ENCODE data around the gene KCP. TPM values are rescaled to one million over a fixed set of nuclear protein-coding genes. Genes with fewer than 3 reads are reported as not detected.

KCP gene
- total RNA-seq: 0.88 and 1.1 TPM in 2 replicates

GRCh38 chr7:128910569-128910945, at the start of gene KCP:
TSS of gene KCP (minus strand) at chr7:128910709. CDS start at chr7:128910676, 33 bp downstream.
- TF ChIP-seq, protein P1, sequence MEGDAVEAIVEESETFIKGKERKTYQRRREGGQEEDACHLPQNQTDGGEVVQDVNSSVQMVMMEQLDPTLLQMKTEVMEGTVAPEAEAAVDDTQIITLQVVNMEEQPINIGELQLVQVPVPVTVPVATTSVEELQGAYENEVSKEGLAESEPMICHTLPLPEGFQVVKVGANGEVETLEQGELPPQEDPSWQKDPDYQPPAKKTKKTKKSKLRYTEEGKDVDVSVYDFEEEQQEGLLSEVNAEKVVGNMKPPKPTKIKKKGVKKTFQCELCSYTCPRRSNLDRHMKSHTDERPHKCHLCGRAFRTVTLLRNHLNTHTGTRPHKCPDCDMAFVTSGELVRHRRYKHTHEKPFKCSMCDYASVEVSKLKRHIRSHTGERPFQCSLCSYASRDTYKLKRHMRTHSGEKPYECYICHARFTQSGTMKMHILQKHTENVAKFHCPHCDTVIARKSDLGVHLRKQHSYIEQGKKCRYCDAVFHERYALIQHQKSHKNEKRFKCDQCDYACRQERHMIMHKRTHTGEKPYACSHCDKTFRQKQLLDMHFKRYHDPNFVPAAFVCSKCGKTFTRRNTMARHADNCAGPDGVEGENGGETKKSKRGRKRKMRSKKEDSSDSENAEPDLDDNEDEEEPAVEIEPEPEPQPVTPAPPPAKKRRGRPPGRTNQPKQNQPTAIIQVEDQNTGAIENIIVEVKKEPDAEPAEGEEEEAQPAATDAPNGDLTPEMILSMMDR (IDR thresholded peaks at IDR 0.05; ENCODE audit: extremely low read depth, low read depth, low read length): no peak
- H4K20me1 ChIP-seq (ENCODE audit: insufficient read depth, low read length): no peaks in the 10 kb centered on the region
- H2AFZ ChIP-seq (ENCODE audit: low read length): peak within 1 kb of the TSS; percentile 25
- H3K4me1 ChIP-seq (ENCODE audit: insufficient read depth, low read length): no peaks in the 10 kb centered on the region
- peak within 1 kb of the TSS; percentile 33 for H3K4me3 ChIP-seq (ENCODE audit: insufficient read depth, low read length)
- H3K27ac ChIP-seq (ENCODE audit: low read depth, low read length): no peak within 1 kb of the TSS
- H3K27me3 ChIP-seq (ENCODE audit: insufficient read depth, low read length): peaks cover 72% of the 10 kb centered on the region
- no peaks in the 10 kb centered on the region for H3K9me3 ChIP-seq (ENCODE audit: low read depth, low read length)
- H3K4me2 ChIP-seq (ENCODE audit: insufficient read depth, low read length): peak within 1 kb of the TSS; percentile 13
- H3K36me3 ChIP-seq (ENCODE audit: insufficient read depth, low read length): no peaks in the 10 kb centered on the region
- DNase-seq (ENCODE audit: insufficient read length, low spot score, missing footprints): no peak
- no peaks in the 10 kb centered on the region for H3K79me2 ChIP-seq (ENCODE audit: insufficient read depth, low read length)

- H3K27ac ChIP-seq (ENCODE audit: low read depth, low read length): no peak overlapping the region
- no peak overlapping the region for H3K4me3 ChIP-seq (ENCODE audit: insufficient read depth, low read length)
- no peak for DNase-seq (ENCODE audit: insufficient read length, low spot score, missing footprints)
- peaks cover 7% of the 10 kb centered on the region for H4K20me1 ChIP-seq (ENCODE audit: insufficient read depth, low read length)
- no peak overlapping the region for H2AFZ ChIP-seq (ENCODE audit: low read length)
- H3K9me3 ChIP-seq (ENCODE audit: low read depth, low read length): no peaks in the 10 kb centered on the region
- H3K4me2 ChIP-seq (ENCODE audit: insufficient read depth, low read length): no peak overlapping the region
- H3K27me3 ChIP-seq (ENCODE audit: insufficient read depth, low read length): no peaks in the 10 kb centered on the region
- peaks cover 19% of the 10 kb centered on the region for H3K4me1 ChIP-seq (ENCODE audit: insufficient read depth, low read length)
- H3K79me2 ChIP-seq (ENCODE audit: insufficient read depth, low read length): no peaks in the 10 kb centered on the region
- H3K36me3 ChIP-seq (ENCODE audit: insufficient read depth, low read length): peaks cover 40% of the 10 kb centered on the region
- TF ChIP-seq, protein P1 (IDR thresholded peaks at IDR 0.05; ENCODE audit: extremely low read depth, low read depth, low read length): no peak
Measured at GRCh38 chr7:128959296-128959695, 48.8 kb upstream of the KCP start.

- Histone ChIP-seq H3K79me2 (ENCODE audit: insufficient read depth, low read length) (no peaks in the 10 kb centered on the region), H3K27me3 (ENCODE audit: insufficient read depth, low read length) (no peaks in the 10 kb centered on the region), H3K27ac (ENCODE audit: low read depth, low read length) (no peak overlapping the region), H3K9me3 (ENCODE audit: low read depth, low read length) (no peaks in the 10 kb centered on the region), H3K4me3 (ENCODE audit: insufficient read depth, low read length) (no peak overlapping the region), H3K36me3 (ENCODE audit: insufficient read depth, low read length) (peaks cover 51% of the 10 kb centered on the region), H3K4me2 (ENCODE audit: insufficient read depth, low read length) (no peak overlapping the region), H3K4me1 (ENCODE audit: insufficient read depth, low read length) (peaks cover 8% of the 10 kb centered on the region), H2AFZ (ENCODE audit: low read length) (no peak overlapping the region), H4K20me1 (ENCODE audit: insufficient read depth, low read length) (no peaks in the 10 kb centered on the region)
- DNase-seq (ENCODE audit: insufficient read length, low spot score, missing footprints): no peak
- TF ChIP-seq, protein P1 (IDR thresholded peaks at IDR 0.05; ENCODE audit: extremely low read depth, low read depth, low read length): no peak
Measured at GRCh38 chr7:128955981-128956380, 45.5 kb upstream of the KCP start.

- no peaks in the 10 kb centered on the region for H4K20me1 ChIP-seq (ENCODE audit: insufficient read depth, low read length)
- no peaks in the 10 kb centered on the region for H3K9me3 ChIP-seq (ENCODE audit: low read depth, low read length)
- DNase-seq (ENCODE audit: insufficient read length, low spot score, missing footprints): peak; percentile 95
- no peaks in the 10 kb centered on the region for H3K79me2 ChIP-seq (ENCODE audit: insufficient read depth, low read length)
- H2AFZ ChIP-seq (ENCODE audit: low read length): no peak overlapping the region
- H3K4me1 ChIP-seq (ENCODE audit: insufficient read depth, low read length): peaks cover 8% of the 10 kb centered on the region
- H3K27ac ChIP-seq (ENCODE audit: low read depth, low read length): no peak overlapping the region
- peaks cover 48% of the 10 kb centered on the region for H3K36me3 ChIP-seq (ENCODE audit: insufficient read depth, low read length)
- TF ChIP-seq, protein P1 (IDR thresholded peaks at IDR 0.05; ENCODE audit: extremely low read depth, low read depth, low read length): no peak
- H3K27me3 ChIP-seq (ENCODE audit: insufficient read depth, low read length): no peaks in the 10 kb centered on the region
- H3K4me2 ChIP-seq (ENCODE audit: insufficient read depth, low read length): no peak overlapping the region
- H3K4me3 ChIP-seq (ENCODE audit: insufficient read depth, low read length): no peak overlapping the region
Measured at GRCh38 chr7:128954830-128955802, 44.6 kb upstream of the KCP start.
